ENCODE data around the gene RIT2.

The RIT2 gene

GRCh38 chr18:42854558-42854957 lies 260.9 kb downstream of the RIT2 start:
- Histone ChIP-seq H3K36me3 (ENCODE audit: low read depth) (no peaks in the 10 kb centered on the region), H3K9me3 (ENCODE audit: severe bottlenecking) (no peaks in the 10 kb centered on the region), H3K27me3 (ENCODE audit: insufficient read depth, poor library complexity, severe bottlenecking) (no peaks in the 10 kb centered on the region), H3K4me3 (ENCODE audit: severe bottlenecking) (no peak overlapping the region), H3K27ac (ENCODE audit: poor library complexity, severe bottlenecking) (no peak overlapping the region), H3K4me1 (ENCODE audit: insufficient read depth, poor library complexity, severe bottlenecking) (no peaks in the 10 kb centered on the region)
- DNase-seq (ENCODE audit: low spot score) (no peak), ATAC-seq (ENCODE audit: low read depth) (no peak)
- TF ChIP-seq, protein P1, sequence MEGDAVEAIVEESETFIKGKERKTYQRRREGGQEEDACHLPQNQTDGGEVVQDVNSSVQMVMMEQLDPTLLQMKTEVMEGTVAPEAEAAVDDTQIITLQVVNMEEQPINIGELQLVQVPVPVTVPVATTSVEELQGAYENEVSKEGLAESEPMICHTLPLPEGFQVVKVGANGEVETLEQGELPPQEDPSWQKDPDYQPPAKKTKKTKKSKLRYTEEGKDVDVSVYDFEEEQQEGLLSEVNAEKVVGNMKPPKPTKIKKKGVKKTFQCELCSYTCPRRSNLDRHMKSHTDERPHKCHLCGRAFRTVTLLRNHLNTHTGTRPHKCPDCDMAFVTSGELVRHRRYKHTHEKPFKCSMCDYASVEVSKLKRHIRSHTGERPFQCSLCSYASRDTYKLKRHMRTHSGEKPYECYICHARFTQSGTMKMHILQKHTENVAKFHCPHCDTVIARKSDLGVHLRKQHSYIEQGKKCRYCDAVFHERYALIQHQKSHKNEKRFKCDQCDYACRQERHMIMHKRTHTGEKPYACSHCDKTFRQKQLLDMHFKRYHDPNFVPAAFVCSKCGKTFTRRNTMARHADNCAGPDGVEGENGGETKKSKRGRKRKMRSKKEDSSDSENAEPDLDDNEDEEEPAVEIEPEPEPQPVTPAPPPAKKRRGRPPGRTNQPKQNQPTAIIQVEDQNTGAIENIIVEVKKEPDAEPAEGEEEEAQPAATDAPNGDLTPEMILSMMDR (IDR thresholded peaks at IDR 0.05; ENCODE audit: poor library complexity, severe bottlenecking) = no peak

DNA sequence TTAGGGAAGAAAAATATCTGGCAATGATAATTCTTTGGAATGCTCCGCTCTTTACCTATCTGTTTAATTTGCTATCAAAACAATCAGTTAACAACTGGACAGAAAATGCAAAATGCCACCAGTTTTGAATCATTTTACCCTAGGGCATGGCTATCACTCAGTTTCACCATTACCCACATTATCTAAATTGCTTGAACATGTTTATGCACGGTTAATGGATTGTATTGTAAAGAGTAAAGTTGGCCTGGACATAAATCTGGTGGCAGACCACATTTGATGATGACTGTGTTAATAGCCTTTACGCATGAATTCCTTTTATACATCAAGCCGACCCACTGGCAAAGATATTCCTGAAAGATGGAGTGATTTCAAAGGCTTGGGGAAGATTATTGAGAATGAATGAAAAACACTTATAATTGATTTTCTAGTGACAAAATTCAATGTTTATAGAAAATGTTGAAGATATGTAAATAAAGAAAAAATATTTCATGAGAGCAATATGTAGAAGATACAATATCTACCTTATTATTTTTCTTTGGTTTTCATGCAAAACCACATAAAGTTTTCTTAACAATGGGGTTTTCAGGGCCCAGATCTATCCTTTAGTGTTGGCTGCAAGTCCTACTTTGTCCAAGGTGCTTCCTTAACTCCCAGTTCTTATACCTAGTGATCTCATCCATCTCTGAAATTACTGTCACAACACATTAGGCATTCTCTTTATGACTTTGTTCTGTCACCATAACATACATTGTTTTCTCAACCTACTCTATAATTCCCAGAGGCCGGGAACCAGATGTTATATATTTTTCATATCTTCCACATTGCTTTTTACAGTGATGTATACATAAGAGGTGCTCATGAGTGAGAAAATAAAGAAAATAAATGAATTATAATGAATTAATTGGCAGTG lies 265.1 kb downstream of the RIT2 start:
- DNase-seq (ENCODE audit: low spot score) (no peak), ATAC-seq (ENCODE audit: low read depth) (no peak)
- H3K27ac ChIP-seq (ENCODE audit: poor library complexity, severe bottlenecking) = no peak overlapping the region

DNA sequence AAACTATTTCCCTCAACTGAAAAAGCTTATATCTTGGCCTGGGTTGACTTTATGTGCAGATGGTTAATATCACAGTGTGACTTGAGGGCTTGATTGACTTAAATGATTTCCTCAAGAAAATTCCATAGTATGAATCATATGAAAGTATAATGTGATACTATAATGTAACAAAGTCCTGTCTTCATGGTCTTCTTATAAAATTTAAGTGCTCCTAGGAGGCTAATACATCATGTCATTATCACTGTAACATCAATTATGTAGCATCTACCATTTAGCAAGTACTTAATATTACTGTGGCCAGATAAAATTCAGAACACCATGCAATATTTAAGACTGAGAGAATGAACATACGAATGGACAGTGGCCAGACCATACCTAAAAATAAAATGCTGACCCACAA lies 276.1 kb downstream of the RIT2 start:
- Histone ChIP-seq H3K9me3 (ENCODE audit: severe bottlenecking) (no peaks in the 10 kb centered on the region), H3K27me3 (ENCODE audit: insufficient read depth, poor library complexity, severe bottlenecking) (no peaks in the 10 kb centered on the region), H3K27ac (ENCODE audit: poor library complexity, severe bottlenecking) (no peak overlapping the region), H3K4me3 (ENCODE audit: severe bottlenecking) (no peak overlapping the region), H3K36me3 (ENCODE audit: low read depth) (no peaks in the 10 kb centered on the region), H3K4me1 (ENCODE audit: insufficient read depth, poor library complexity, severe bottlenecking) (no peaks in the 10 kb centered on the region)
- no peak for ATAC-seq (ENCODE audit: low read depth)
- TF ChIP-seq, protein P1 (IDR thresholded peaks at IDR 0.05; ENCODE audit: poor library complexity, severe bottlenecking) = no peak
- no peak for DNase-seq (ENCODE audit: low spot score)

More for the DNA sequence above, 265.1 kb downstream of the RIT2 start:
- Histone ChIP-seq H3K4me3 (ENCODE audit: severe bottlenecking) (no peak overlapping the region), H3K4me1 (ENCODE audit: insufficient read depth, poor library complexity, severe bottlenecking) (no peaks in the 10 kb centered on the region), H3K9me3 (ENCODE audit: severe bottlenecking) (no peaks in the 10 kb centered on the region), H3K27me3 (ENCODE audit: insufficient read depth, poor library complexity, severe bottlenecking) (no peaks in the 10 kb centered on the region), H3K36me3 (ENCODE audit: low read depth) (no peaks in the 10 kb centered on the region)
- TF ChIP-seq, protein P1 (IDR thresholded peaks at IDR 0.05; ENCODE audit: poor library complexity, severe bottlenecking) = no peak

GRCh38 chr18:42838546-42839145 lies 276.8 kb downstream of the RIT2 start:
- Histone ChIP-seq H3K4me1 (ENCODE audit: insufficient read depth, poor library complexity, severe bottlenecking) (no peaks in the 10 kb centered on the region), H3K4me3 (ENCODE audit: severe bottlenecking) (no peak overlapping the region)

More at GRCh38 chr18:42838546-42839145, 276.8 kb downstream of the RIT2 start:
- Histone ChIP-seq H3K36me3 (ENCODE audit: low read depth) (no peaks in the 10 kb centered on the region), H3K9me3 (ENCODE audit: severe bottlenecking) (no peaks in the 10 kb centered on the region), H3K27ac (ENCODE audit: poor library complexity, severe bottlenecking) (no peak overlapping the region), H3K27me3 (ENCODE audit: insufficient read depth, poor library complexity, severe bottlenecking) (no peaks in the 10 kb centered on the region)
- DNase-seq (ENCODE audit: low spot score) (no peak), ATAC-seq (ENCODE audit: low read depth) (no peak)
- TF ChIP-seq, protein P1 (IDR thresholded peaks at IDR 0.05; ENCODE audit: poor library complexity, severe bottlenecking) = no peak

Data from RWPE2 (cell line).